Measurements from ENCODE around the gene HS6ST2.

Gene HS6ST2

GRCh38 chrX:132842460-132843238, 115.8 kb downstream of the HS6ST2 start:
- TF ChIP-seq CTCF (IDR thresholded peaks at IDR 0.05; ENCODE audit: low read depth, low read length, poor library complexity, severe bottlenecking): no peak
- no peak for TF ChIP-seq EZH2phosphoT487 (IDR thresholded peaks at IDR 0.05; ENCODE audit: borderline replicate concordance, low read length)
- Histone ChIP-seq H3F3A (ENCODE audit: control insufficient read depth, insufficient read depth) (no peaks in the 10 kb centered on the region), H3K36me3 (ENCODE audit: control insufficient read depth, low read length) (no peaks in the 10 kb centered on the region), H3K9me3 (ENCODE audit: control insufficient read depth, insufficient read depth, low read length) (no peaks in the 10 kb centered on the region), H3K9me2 (replicated peaks; ENCODE audit: control insufficient read depth, low read length) (no peaks in the 10 kb centered on the region), H4K20me1 (ENCODE audit: control insufficient read depth, insufficient read depth, low read depth, low read length) (no peaks in the 10 kb centered on the region), H3K4me2 (ENCODE audit: low read length) (no peak overlapping the region), H3K4me3 (ENCODE audit: low read length) (no peak overlapping the region), H3K27ac (ENCODE audit: low read depth, low read length) (no peak overlapping the region), H3K27me3 (ENCODE audit: control insufficient read depth, low read length) (no peaks in the 10 kb centered on the region), H3K4me1 (ENCODE audit: control insufficient read depth, low read length) (no peaks in the 10 kb centered on the region), H3K79me2 (ENCODE audit: control insufficient read depth, low read length) (no peaks in the 10 kb centered on the region)

- no peaks in the 10 kb centered on the region for H4K20me1 ChIP-seq (ENCODE audit: control insufficient read depth, insufficient read depth, low read depth, low read length)
- H3F3A ChIP-seq (ENCODE audit: control insufficient read depth, insufficient read depth): no peaks in the 10 kb centered on the region
- no peak overlapping the region for H3K4me3 ChIP-seq (ENCODE audit: low read length)
- H3K27ac ChIP-seq (ENCODE audit: low read depth, low read length): no peak overlapping the region
- no peaks in the 10 kb centered on the region for H3K9me2 ChIP-seq (replicated peaks; ENCODE audit: control insufficient read depth, low read length)
- H3K4me1 ChIP-seq (ENCODE audit: control insufficient read depth, low read length): no peaks in the 10 kb centered on the region
- H3K79me2 ChIP-seq (ENCODE audit: control insufficient read depth, low read length): no peaks in the 10 kb centered on the region
- H3K4me2 ChIP-seq (ENCODE audit: low read length): no peak overlapping the region
- TF ChIP-seq CTCF (IDR thresholded peaks at IDR 0.05; ENCODE audit: low read depth, low read length, poor library complexity, severe bottlenecking) (no peak), EZH2phosphoT487 (IDR thresholded peaks at IDR 0.05; ENCODE audit: borderline replicate concordance, low read length) (no peak)
- H3K36me3 ChIP-seq (ENCODE audit: control insufficient read depth, low read length): no peaks in the 10 kb centered on the region
- H3K9me3 ChIP-seq (ENCODE audit: control insufficient read depth, insufficient read depth, low read length): no peaks in the 10 kb centered on the region
- no peaks in the 10 kb centered on the region for H3K27me3 ChIP-seq (ENCODE audit: control insufficient read depth, low read length)
Observed at GRCh38 chrX:132837967-132838366, 120.5 kb downstream of the HS6ST2 start.

GRCh38 chrX:132837126-132837525, 121.3 kb downstream of the HS6ST2 start:
- H3K36me3 ChIP-seq (ENCODE audit: control insufficient read depth, low read length): no peaks in the 10 kb centered on the region
- H3K9me3 ChIP-seq (ENCODE audit: control insufficient read depth, insufficient read depth, low read length): no peaks in the 10 kb centered on the region
- TF ChIP-seq EZH2phosphoT487 (IDR thresholded peaks at IDR 0.05; ENCODE audit: borderline replicate concordance, low read length) (no peak), CTCF (IDR thresholded peaks at IDR 0.05; ENCODE audit: low read depth, low read length, poor library complexity, severe bottlenecking) (no peak)
- H3K27me3 ChIP-seq (ENCODE audit: control insufficient read depth, low read length): no peaks in the 10 kb centered on the region
- no peak overlapping the region for H3K27ac ChIP-seq (ENCODE audit: low read depth, low read length)
- H3K79me2 ChIP-seq (ENCODE audit: control insufficient read depth, low read length): no peaks in the 10 kb centered on the region
- no peaks in the 10 kb centered on the region for H3K4me1 ChIP-seq (ENCODE audit: control insufficient read depth, low read length)
- H3K4me3 ChIP-seq (ENCODE audit: low read length): no peak overlapping the region
- no peaks in the 10 kb centered on the region for H4K20me1 ChIP-seq (ENCODE audit: control insufficient read depth, insufficient read depth, low read depth, low read length)
- no peaks in the 10 kb centered on the region for H3K9me2 ChIP-seq (replicated peaks; ENCODE audit: control insufficient read depth, low read length)
- no peak overlapping the region for H3K4me2 ChIP-seq (ENCODE audit: low read length)
- H3F3A ChIP-seq (ENCODE audit: control insufficient read depth, insufficient read depth): no peaks in the 10 kb centered on the region

Measured in DOHH2 (cell line).